GM12878 (cell line): ENCODE measurements around the gene PDGFD. TPM values are rescaled to one million over a fixed set of nuclear protein-coding genes. Genes with fewer than 3 reads are reported as not detected.

ENCODE experiments used
- ATAC-seq: fragments of 200-7000 bp; cut with Tn5 transposase; 3 replicates; pipeline ENCODE4 v1.9.1; 2020; ENCODE audit warnings: mild to moderate bottlenecking, moderate library complexity
- BruUV-seq: library from RNA; stranded (reverse); fragments of 400-500 nt; replicated peaks from 2 replicates; lab custom pipeline; 2021; lab: Mats Ljungman, UMichigan
- CTCF ChIA-PET: fragments of 300-600 bp; sonication (Branson Sonifier 250); formaldehyde crosslinking; extraction: SDS; loops from one replicate; lab custom pipeline; 2021; ENCODE audit warnings: inconsistent platforms; lab: Yijun Ruan, JAX
- POLR2A ChIA-PET: fragments of 350-600 bp; formaldehyde crosslinking; extraction: SDS; loops from one replicate; lab custom pipeline; 2021; ENCODE audit warnings: inconsistent platforms; lab: Charles Lee
- RAD21 ChIA-PET: fragments of 300-600 bp; sonication (Branson Sonifier 250); formaldehyde crosslinking; loops from one replicate; lab custom pipeline; 2023; ENCODE audit warnings: antibody characterized with exemption; ENCODE audit not compliant: unreplicated experiment; lab: Charles Lee
- SMC1A ChIA-PET: fragments of 300-600 bp; sonication (Branson Sonifier 250); formaldehyde crosslinking; loops from one replicate; lab custom pipeline; 2023; ENCODE audit not compliant: unreplicated experiment, uncharacterized antibody; lab: Charles Lee
- DNase-seq: peaks from one replicate; pipeline ENCODE4 v3.0.0-alpha.2; 2011; ENCODE audit warnings: low read depth, low spot score
- FAIRE-seq: peaks from 3 replicates; lab custom pipeline; 2011; peaks lifted over from hg19 to GRCh38; lab: Jason Lieb, UNC
- H2AFZ ChIP-seq: 2 replicates; pipeline ENCODE4 v1.6.0; 2011; ENCODE audit warnings: low read depth, low read length, control low read depth; ENCODE audit not compliant: control insufficient read depth
- H3K27ac ChIP-seq: 2 replicates; pipeline ENCODE4 v1.5.1; 2011; ENCODE audit warnings: control low read depth; ENCODE audit not compliant: control insufficient read depth, insufficient read depth
- H3K27me3 ChIP-seq, 2 experiments: replicated peaks in 1 of 2; 2 replicates each; pipeline versions ENCODE4 v1.6.0 to v1.6.1; 2011; ENCODE audit warnings: low read length in 1 of 2; ENCODE audit not compliant: control insufficient read depth in 2 of 2, insufficient read depth in 2 of 2
- H3K36me3 ChIP-seq, 2 experiments: 2 replicates each; pipeline ENCODE4 v1.5.1; 2011; ENCODE audit warnings: low read length in 1 of 2; ENCODE audit not compliant: control insufficient read depth in 2 of 2, insufficient read depth in 2 of 2
- H3K4me1 ChIP-seq: 2 replicates; pipeline ENCODE4 v1.6.1; 2011; ENCODE audit warnings: mild to moderate bottlenecking, low read length, moderate library complexity, mixed read lengths; ENCODE audit not compliant: control insufficient read depth, insufficient read depth
- H3K4me2 ChIP-seq: 2 replicates; pipeline ENCODE4 v1.6.0; 2011; ENCODE audit warnings: control low read depth; ENCODE audit not compliant: control insufficient read depth, insufficient read depth
- H3K4me3 ChIP-seq: fragments of 200-600 bp; sonication (generic); 2 replicates; pipeline ENCODE4 v1.5.1; 2016
- H3K79me2 ChIP-seq: 2 replicates; pipeline ENCODE4 v1.6.0; 2011; ENCODE audit warnings: low read length; ENCODE audit not compliant: control insufficient read depth, insufficient read depth
- H3K9ac ChIP-seq: 2 replicates; pipeline ENCODE4 v1.8.0; 2011; ENCODE audit warnings: low read length, control low read depth, mixed read lengths; ENCODE audit not compliant: control insufficient read depth, insufficient read depth
- H3K9me3 ChIP-seq: replicated peaks from 3 replicates; pipeline ENCODE4 v1.5.1; 2011; ENCODE audit warnings: mild to moderate bottlenecking, low read length; ENCODE audit not compliant: control insufficient read depth, insufficient read depth
- H4K20me1 ChIP-seq: 2 replicates; pipeline ENCODE4 v1.6.0; 2011; ENCODE audit not compliant: control insufficient read depth, insufficient read depth
- CBFB ChIP-seq: IDR thresholded peaks from 2 replicates; pipeline ENCODE4 v1.6.1; 2016; ENCODE audit warnings: antibody characterized with exemption, low read depth
- CREM ChIP-seq: IDR thresholded peaks from 2 replicates; pipeline ENCODE4 v1.6.1; 2014; ENCODE audit warnings: antibody characterized with exemption, low read depth
- GABPA ChIP-seq: IDR thresholded peaks from 2 replicates; pipeline ENCODE4 v1.6.1; 2014; ENCODE audit warnings: antibody characterized with exemption, low read depth, mild to moderate bottlenecking, inconsistent platforms
- HDGF ChIP-seq: fragments of 450-650 bp; IDR thresholded peaks from 2 replicates; pipeline ENCODE4 v1.6.1; 2016; ENCODE audit warnings: antibody characterized with exemption
- IRF3 ChIP-seq: fragments of 450-650 bp; IDR thresholded peaks from 2 replicates; pipeline ENCODE4 v1.6.1; 2014; ENCODE audit warnings: mild to moderate bottlenecking
- MLLT1 ChIP-seq: fragments of 450-650 bp; IDR thresholded peaks from 2 replicates; pipeline ENCODE4 v1.6.1; 2016; ENCODE audit warnings: mild to moderate bottlenecking
- NKRF ChIP-seq: fragments of 450-650 bp; conservative IDR thresholded peaks from 2 replicates; pipeline ENCODE4 v1.6.1; 2017; ENCODE audit warnings: mild to moderate bottlenecking, moderate library complexity
- SRF ChIP-seq, 2 experiments: IDR thresholded peaks; 2 replicates each; pipeline ENCODE4 v1.6.1; 2011; ENCODE audit warnings: low read depth in 2 of 2, low read length in 2 of 2, mild to moderate bottlenecking in 1 of 2, moderate library complexity in 1 of 2
- TBL1XR1 ChIP-seq: IDR thresholded peaks from 2 replicates; pipeline ENCODE4 v1.6.1; 2012; ENCODE audit warnings: low read depth, low read length, improper control_type of control experiment
- ZBED1 ChIP-seq: IDR thresholded peaks from 2 replicates; pipeline ENCODE4 v1.6.1; 2016; ENCODE audit warnings: borderline replicate concordance
- WGBS: methylation state at CpG from one replicate; pipeline ENCODE4 v1.1.6; 2016; ENCODE audit warnings: low lambda C conversion rate; ENCODE audit not compliant: insufficient replicate concordance, insufficient coverage; ENCODE audit errors: missing lambda C conversion rate; 5-methylcytosine and 5-hydroxymethylcytosine counted together
- in situ Hi-C: fragments of 300-500 bp; cut with MboI; formaldehyde crosslinking; loops from 9 replicates; pipeline ENCODE4 v1.14.3; 2018; ENCODE audit warnings: mixed read lengths
- intact Hi-C: fragments of 100-400 bp; cut with micrococcal nuclease; formaldehyde crosslinking; loops from one replicate; pipeline ENCODE4 v1.14.2; 2022; ENCODE audit not compliant: unreplicated experiment
- polyA plus RNA-seq, 11 experiments: library from polyadenylated mRNA; depleted of rRNA in 4 of 11; unstranded in 6 of 11; stranded (reverse) in 5 of 11; fragments of >200 nt; fragmentation: Nextera tagmentation in 4 of 11; fragmentation: Illumina TruSeq in 1 of 11; extraction: Ambion mirVana in 4 of 11; extraction: Trizol in 1 of 11; gene quantifications; 1 replicate in 1 of 11; 2 replicates in 10 of 11; pipeline versions ENCODE4 v1.2.1 to v1.2.3, GENCODE V29; 2011 to 2016; ENCODE audit warnings: inconsistent platforms in 2 of 11, missing spikeins in 2 of 11, low read depth in 1 of 11
- total RNA-seq, 4 experiments: library from RNA; depleted of rRNA in 3 of 4; stranded (reverse); fragments of >200 nt in 3 of 4; fragmentation: Illumina TruSeq in 1 of 4; extraction: Trizol in 1 of 4; gene quantifications; 2 replicates each; pipeline versions ENCODE4 v1.2.1 to v1.2.3, GENCODE V29; 2013 to 2021
- TF ChIP-seq, protein P1 (sequence below): fragments of 450-650 bp; IDR thresholded peaks from 2 replicates; pipeline ENCODE4 v1.6.1; 2016; ENCODE audit warnings: mild to moderate bottlenecking, moderate library complexity, borderline replicate concordance

The PDGFD gene
- total and polyA plus RNA-seq, 10 of the 15 experiments (the other 5 are each of a cell fraction or from before 2014, with no cell fraction given), result 0.05 to 0.13 TPM; not detected in 8

- TF ChIP-seq IRF3 (no peak), GABPA (no peak), CREM (no peak), SRF (IDR thresholded peaks at IDR 0.05; ENCODE audit: low read depth in 2 of 2, low read length in 2 of 2) (no peak)
Measured at GRCh38 chr11:104183593-104183992, 19.6 kb upstream of the PDGFD start (continued).

- Histone ChIP-seq H3K36me3 (no peaks in the 10 kb centered on the region), H3K27ac (no peak overlapping the region), H3K4me1 (no peaks in the 10 kb centered on the region), H3K27me3 (no peaks in the 10 kb centered on the region), H4K20me1 (no peaks in the 10 kb centered on the region), H3K79me2 (no peaks in the 10 kb centered on the region), H2AFZ (no peak overlapping the region), H3K9ac (no peak overlapping the region), H3K9me3 (no peaks in the 10 kb centered on the region), H3K4me3 (no peak overlapping the region), H3K4me2 (no peak overlapping the region)
- no peak for ATAC-seq
- 27% methylated on average over 1 of the region's 1 CpG for WGBS
- no TSS peak for BruUV-seq
- TF ChIP-seq CBFB (no peak), MLLT1 (no peak), HDGF (no peak), ZBED1 (no peak), TBL1XR1 (no peak), NKRF (no peak)
- TF ChIP-seq, protein P1, sequence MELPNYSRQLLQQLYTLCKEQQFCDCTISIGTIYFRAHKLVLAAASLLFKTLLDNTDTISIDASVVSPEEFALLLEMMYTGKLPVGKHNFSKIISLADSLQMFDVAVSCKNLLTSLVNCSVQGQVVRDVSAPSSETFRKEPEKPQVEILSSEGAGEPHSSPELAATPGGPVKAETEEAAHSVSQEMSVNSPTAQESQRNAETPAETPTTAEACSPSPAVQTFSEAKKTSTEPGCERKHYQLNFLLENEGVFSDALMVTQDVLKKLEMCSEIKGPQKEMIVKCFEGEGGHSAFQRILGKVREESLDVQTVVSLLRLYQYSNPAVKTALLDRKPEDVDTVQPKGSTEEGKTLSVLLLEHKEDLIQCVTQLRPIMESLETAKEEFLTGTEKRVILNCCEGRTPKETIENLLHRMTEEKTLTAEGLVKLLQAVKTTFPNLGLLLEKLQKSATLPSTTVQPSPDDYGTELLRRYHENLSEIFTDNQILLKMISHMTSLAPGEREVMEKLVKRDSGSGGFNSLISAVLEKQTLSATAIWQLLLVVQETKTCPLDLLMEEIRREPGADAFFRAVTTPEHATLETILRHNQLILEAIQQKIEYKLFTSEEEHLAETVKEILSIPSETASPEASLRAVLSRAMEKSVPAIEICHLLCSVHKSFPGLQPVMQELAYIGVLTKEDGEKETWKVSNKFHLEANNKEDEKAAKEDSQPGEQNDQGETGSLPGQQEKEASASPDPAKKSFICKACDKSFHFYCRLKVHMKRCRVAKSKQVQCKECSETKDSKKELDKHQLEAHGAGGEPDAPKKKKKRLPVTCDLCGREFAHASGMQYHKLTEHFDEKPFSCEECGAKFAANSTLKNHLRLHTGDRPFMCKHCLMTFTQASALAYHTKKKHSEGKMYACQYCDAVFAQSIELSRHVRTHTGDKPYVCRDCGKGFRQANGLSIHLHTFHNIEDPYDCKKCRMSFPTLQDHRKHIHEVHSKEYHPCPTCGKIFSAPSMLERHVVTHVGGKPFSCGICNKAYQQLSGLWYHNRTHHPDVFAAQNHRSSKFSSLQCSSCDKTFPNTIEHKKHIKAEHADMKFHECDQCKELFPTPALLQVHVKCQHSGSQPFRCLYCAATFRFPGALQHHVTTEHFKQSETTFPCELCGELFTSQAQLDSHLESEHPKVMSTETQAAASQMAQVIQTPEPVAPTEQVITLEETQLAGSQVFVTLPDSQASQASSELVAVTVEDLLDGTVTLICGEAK, result no peak
- no peak for FAIRE-seq
- ChIA-PET CTCF (no interaction called here), SMC1A (interaction anchor here (1.2 kb wide), 1 partner anchor 10 kb away, joined by 3 read pairs; no protein-coding TSS in a partner anchor), RAD21 (no interaction called here), POLR2A (no interaction called here)
- intact Hi-C loops, result no loop called here
- in situ Hi-C loops, result no loop called here
- no peak for DNase-seq
Measured at GRCh38 chr11:104175769-104176168, 11.8 kb upstream of the PDGFD start.
